ENCODE measurements around the gene TFEB. TPM values are rescaled to one million over a fixed set of nuclear protein-coding genes. Genes with fewer than 3 reads are reported as not detected.

The TFEB gene
- polyA plus RNA-seq, 4 donors, result 11.5 to 153 (median 27.1) TPM

GRCh38 chr6:41732149-41732548 lies 3.3 kb downstream of the TFEB start:
- no peaks in the 10 kb centered on the region for H3K9me3 ChIP-seq (ENCODE audit: control insufficient read depth in 2 of 2, insufficient read depth in 1 of 2, low read depth in 1 of 2, low read length in 1 of 2)
- peaks cover 0 to 53% (median 0%) of the 10 kb centered on the region in 3 donors for H3K36me3 ChIP-seq (ENCODE audit: control insufficient read depth in 3 of 3, insufficient read depth in 2 of 3, low read depth in 1 of 3, low read length in 3 of 3)
- peak overlapping the region in 1 of 3 donors; percentile 70 for H3K4me3 ChIP-seq (ENCODE audit: low read depth in 1 of 3, low read length in 3 of 3)
- FAIRE-seq (no peak), DNase-seq (no peak)
- peaks cover 0 to 77% (median 10%) of the 10 kb centered on the region in 3 donors for H3K4me1 ChIP-seq (ENCODE audit: control insufficient read depth in 3 of 3, insufficient read depth in 2 of 3, low read depth in 1 of 3, low read length in 2 of 3)
- H3K27ac ChIP-seq (ENCODE audit: low read depth in 1 of 3, low read length in 2 of 3), result peak overlapping the region in 1 of 3 donors; percentile 99
- no peaks in the 10 kb centered on the region for H3K27me3 ChIP-seq (ENCODE audit: control insufficient read depth in 3 of 3, insufficient read depth in 3 of 3, low read length in 3 of 3)

- Histone ChIP-seq H3K4me3 (ENCODE audit: low read depth in 1 of 3, low read length in 3 of 3) (peak overlapping the region in 1 of 3 donors; percentile 70), H3K27ac (ENCODE audit: low read depth in 1 of 3, low read length in 2 of 3) (peak overlapping the region in 1 of 3 donors; percentile 99), H3K27me3 (ENCODE audit: control insufficient read depth in 3 of 3, insufficient read depth in 3 of 3, low read length in 3 of 3) (no peaks in the 10 kb centered on the region), H3K4me1 (ENCODE audit: control insufficient read depth in 3 of 3, insufficient read depth in 2 of 3, low read depth in 1 of 3, low read length in 2 of 3) (peaks cover 0 to 79% (median 10%) of the 10 kb centered on the region in 3 donors), H3K9me3 (ENCODE audit: control insufficient read depth in 2 of 2, insufficient read depth in 1 of 2, low read depth in 1 of 2, low read length in 1 of 2) (no peaks in the 10 kb centered on the region), H3K36me3 (ENCODE audit: control insufficient read depth in 3 of 3, insufficient read depth in 2 of 3, low read depth in 1 of 3, low read length in 3 of 3) (peaks cover 0 to 57% (median 0%) of the 10 kb centered on the region in 3 donors)
- no peak for DNase-seq
- WGBS, 3 donors, result 85 to 93% (median 92%) methylated on average over 7 of the region's 7 CpGs
- FAIRE-seq, result no peak
Measured at GRCh38 chr6:41731561-41732086, 3.8 kb downstream of the TFEB start.

GRCh38 chr6:41730531-41731436 lies 4.6 kb downstream of the TFEB start:
- H3K36me3 ChIP-seq (ENCODE audit: control insufficient read depth in 3 of 3, insufficient read depth in 2 of 3, low read depth in 1 of 3, low read length in 3 of 3), result peaks cover 0 to 62% (median 0%) of the 10 kb centered on the region in 3 donors
- peak overlapping the region in 1 of 3 donors; percentile 99 for H3K27ac ChIP-seq (ENCODE audit: low read depth in 1 of 3, low read length in 2 of 3)
- H3K9me3 ChIP-seq (ENCODE audit: control insufficient read depth in 2 of 2, insufficient read depth in 1 of 2, low read depth in 1 of 2, low read length in 1 of 2), result no peaks in the 10 kb centered on the region
- H3K27me3 ChIP-seq (ENCODE audit: control insufficient read depth in 3 of 3, insufficient read depth in 3 of 3, low read length in 3 of 3), result no peaks in the 10 kb centered on the region
- peaks cover 0 to 80% (median 6%) of the 10 kb centered on the region in 3 donors for H3K4me1 ChIP-seq (ENCODE audit: control insufficient read depth in 3 of 3, insufficient read depth in 2 of 3, low read depth in 1 of 3, low read length in 2 of 3)
- no peak for FAIRE-seq
- no peak for DNase-seq
- H3K4me3 ChIP-seq (ENCODE audit: low read depth in 1 of 3, low read length in 3 of 3), result peak overlapping the region in 1 of 3 donors; percentile 70
- WGBS, 3 donors, result 74 to 79% (median 75%) methylated on average over 9 of the region's 9 CpGs

DNA sequence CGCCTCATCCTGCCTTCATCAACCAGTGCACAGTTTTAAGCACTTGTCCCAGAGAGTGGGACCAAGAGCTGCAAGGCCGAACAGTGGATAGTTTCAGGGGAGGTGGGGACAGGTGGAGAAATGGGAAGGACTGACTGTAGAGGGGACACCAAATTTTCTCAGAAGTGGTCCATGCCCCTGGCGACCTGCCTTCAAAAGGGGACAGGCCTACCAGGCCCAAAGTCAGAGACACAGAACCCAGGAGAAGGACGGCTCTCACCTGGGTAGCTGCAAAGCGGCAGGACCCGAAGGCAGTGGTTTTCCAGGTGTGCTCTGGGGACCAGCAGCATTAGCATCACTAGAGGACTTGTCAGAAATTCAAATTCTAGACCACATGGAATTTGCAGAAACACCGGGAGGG lies 5.8 kb downstream of the TFEB start:
- peak overlapping the region in 1 of 3 donors; percentile 95 for H3K27ac ChIP-seq (ENCODE audit: low read depth in 1 of 3, low read length in 2 of 3)
- FAIRE-seq, result no peak

DNA sequence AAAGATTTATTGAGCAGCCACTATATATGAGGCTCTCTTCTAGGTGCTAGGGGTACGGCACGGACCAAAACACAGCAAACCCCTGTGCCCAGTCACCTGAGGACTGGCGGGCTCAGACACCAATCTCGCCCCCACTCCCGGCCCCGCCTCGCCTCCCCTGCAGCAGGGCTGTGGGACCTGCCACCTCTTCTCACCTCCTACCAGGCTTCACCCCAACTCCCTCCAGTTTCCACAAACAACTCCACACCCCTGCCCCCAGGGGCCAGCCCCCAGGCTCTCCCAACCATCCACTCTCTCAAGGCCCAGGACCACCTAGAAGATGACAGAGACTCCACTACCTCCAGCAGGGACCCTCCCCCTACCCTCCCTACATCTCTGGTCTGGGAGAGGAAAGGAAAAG lies 6.5 kb downstream of the TFEB start:
- 76 to 86% (median 82%) methylated on average over 7 of the region's 7 CpGs for WGBS, 3 donors
- DNase-seq (no peak), FAIRE-seq (no peak)
- Histone ChIP-seq H3K4me3 (ENCODE audit: low read depth in 1 of 3, low read length in 3 of 3) (peak overlapping the region in 1 of 3 donors; percentile 70), H3K4me1 (ENCODE audit: control insufficient read depth in 3 of 3, insufficient read depth in 2 of 3, low read depth in 1 of 3, low read length in 2 of 3) (peaks cover 4 to 96% (median 7%) of the 10 kb centered on the region in 3 donors), H3K27ac (ENCODE audit: low read depth in 1 of 3, low read length in 2 of 3) (peak overlapping the region in 1 of 3 donors; percentile 95), H3K36me3 (ENCODE audit: control insufficient read depth in 3 of 3, insufficient read depth in 2 of 3, low read depth in 1 of 3, low read length in 3 of 3) (peaks cover 0 to 75% (median 0%) of the 10 kb centered on the region in 3 donors), H3K9me3 (ENCODE audit: control insufficient read depth in 2 of 2, insufficient read depth in 1 of 2, low read depth in 1 of 2, low read length in 1 of 2) (no peaks in the 10 kb centered on the region), H3K27me3 (ENCODE audit: control insufficient read depth in 3 of 3, insufficient read depth in 3 of 3, low read length in 3 of 3) (no peaks in the 10 kb centered on the region)

More for the DNA sequence above, 5.8 kb downstream of the TFEB start:
- WGBS, 3 donors, result 86 to 92% (median 92%) methylated on average over 7 of the region's 7 CpGs
- no peaks in the 10 kb centered on the region for H3K9me3 ChIP-seq (ENCODE audit: control insufficient read depth in 2 of 2, insufficient read depth in 1 of 2, low read depth in 1 of 2, low read length in 1 of 2)
- H3K4me3 ChIP-seq (ENCODE audit: low read depth in 1 of 3, low read length in 3 of 3), result peak overlapping the region in 1 of 3 donors; percentile 70
- no peaks in the 10 kb centered on the region for H3K27me3 ChIP-seq (ENCODE audit: control insufficient read depth in 3 of 3, insufficient read depth in 3 of 3, low read length in 3 of 3)
- H3K4me1 ChIP-seq (ENCODE audit: control insufficient read depth in 3 of 3, insufficient read depth in 2 of 3, low read depth in 1 of 3, low read length in 2 of 3), result peaks cover 4 to 89% (median 7%) of the 10 kb centered on the region in 3 donors
- no peak for DNase-seq
- peaks cover 0 to 69% (median 0%) of the 10 kb centered on the region in 3 donors for H3K36me3 ChIP-seq (ENCODE audit: control insufficient read depth in 3 of 3, insufficient read depth in 2 of 3, low read depth in 1 of 3, low read length in 3 of 3)

DNA sequence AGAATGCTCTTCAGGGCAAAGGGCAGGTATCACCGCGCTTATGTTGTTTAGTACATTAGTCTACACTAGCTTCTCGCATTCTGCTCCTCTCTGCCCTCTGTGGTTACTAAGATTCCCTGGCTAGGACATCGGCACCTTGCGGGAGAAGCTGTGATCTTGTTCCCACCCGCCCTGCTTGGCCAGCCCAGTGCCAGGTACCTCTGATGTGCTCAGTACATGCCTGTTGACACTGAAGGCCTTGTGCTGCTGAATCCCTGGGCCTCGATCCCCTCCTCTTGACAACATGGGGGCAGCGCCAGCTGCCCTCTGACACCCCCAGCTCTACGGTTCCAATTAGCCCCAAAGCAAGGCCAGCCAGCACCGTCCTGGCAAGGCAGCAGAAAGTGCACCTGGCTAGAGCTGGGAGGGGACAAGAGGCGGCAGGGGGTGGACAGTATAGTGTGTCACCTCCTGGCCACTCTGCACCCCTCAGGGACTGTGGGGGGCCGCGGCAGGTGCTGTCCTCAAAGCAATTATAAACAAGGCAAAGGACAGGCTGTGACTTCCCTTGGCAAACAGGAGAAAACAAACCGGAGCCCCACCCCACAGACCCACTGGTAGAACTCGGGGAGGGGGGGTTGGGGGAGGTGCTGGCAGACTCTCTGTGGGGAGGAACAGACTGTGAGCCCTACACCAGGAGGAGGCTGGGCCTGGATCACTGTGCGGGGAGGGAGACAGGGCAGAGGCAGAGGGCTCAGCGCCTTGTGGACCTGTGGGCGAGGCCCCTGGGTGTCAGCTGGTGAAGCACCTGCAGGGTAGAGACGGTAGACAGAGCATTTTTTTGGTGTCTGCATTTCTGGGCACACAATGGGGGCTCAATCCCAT lies 7.1 kb downstream of the TFEB start:
- DNase-seq, result peak; percentile 26 to 86
- H3K4me1 ChIP-seq (ENCODE audit: control insufficient read depth in 3 of 3, insufficient read depth in 2 of 3, low read depth in 1 of 3, low read length in 2 of 3), result peaks cover 4 to 95% (median 7%) of the 10 kb centered on the region in 3 donors
- H3K27me3 ChIP-seq (ENCODE audit: control insufficient read depth in 3 of 3, insufficient read depth in 3 of 3, low read length in 3 of 3), result no peaks in the 10 kb centered on the region
- H3K9me3 ChIP-seq (ENCODE audit: control insufficient read depth in 2 of 2, insufficient read depth in 1 of 2, low read depth in 1 of 2, low read length in 1 of 2), result no peaks in the 10 kb centered on the region
- peak overlapping the region in 1 of 3 donors; percentile 95 for H3K27ac ChIP-seq (ENCODE audit: low read depth in 1 of 3, low read length in 2 of 3)
- H3K4me3 ChIP-seq (ENCODE audit: low read depth in 1 of 3, low read length in 3 of 3), result peak overlapping the region in 1 of 3 donors; percentile 70
- H3K36me3 ChIP-seq (ENCODE audit: control insufficient read depth in 3 of 3, insufficient read depth in 2 of 3, low read depth in 1 of 3, low read length in 3 of 3), result peaks cover 0 to 77% (median 0%) of the 10 kb centered on the region in 3 donors
- no peak for FAIRE-seq
- WGBS, 3 donors, result 27 to 62% (median 45%) methylated on average over 18 to 19 of the region's 19 CpGs

- H3K36me3 ChIP-seq (ENCODE audit: control insufficient read depth in 3 of 3, insufficient read depth in 2 of 3, low read depth in 1 of 3, low read length in 3 of 3), result peaks cover 0 to 81% (median 0%) of the 10 kb centered on the region in 3 donors
- WGBS, 3 donors, result 79 to 89% (median 83%) methylated on average over 3 of the region's 3 CpGs
- peak overlapping the region in 1 of 3 donors; percentile 95 for H3K27ac ChIP-seq (ENCODE audit: low read depth in 1 of 3, low read length in 2 of 3)
- H3K9me3 ChIP-seq (ENCODE audit: control insufficient read depth in 2 of 2, insufficient read depth in 1 of 2, low read depth in 1 of 2, low read length in 1 of 2), result no peaks in the 10 kb centered on the region
- no peak overlapping the region for H3K4me3 ChIP-seq (ENCODE audit: low read depth in 1 of 3, low read length in 3 of 3)
- H3K4me1 ChIP-seq (ENCODE audit: control insufficient read depth in 3 of 3, insufficient read depth in 2 of 3, low read depth in 1 of 3, low read length in 2 of 3), result peaks cover 4 to 96% (median 7%) of the 10 kb centered on the region in 3 donors
- H3K27me3 ChIP-seq (ENCODE audit: control insufficient read depth in 3 of 3, insufficient read depth in 3 of 3, low read length in 3 of 3), result no peaks in the 10 kb centered on the region
- FAIRE-seq (no peak), DNase-seq (no peak)
Measured at GRCh38 chr6:41727705-41728072, 7.7 kb downstream of the TFEB start.

GRCh38 chr6:41726876-41727275 lies 8.5 kb downstream of the TFEB start:
- Histone ChIP-seq H3K4me1 (ENCODE audit: control insufficient read depth in 3 of 3, insufficient read depth in 2 of 3, low read depth in 1 of 3, low read length in 2 of 3) (peaks cover 4 to 95% (median 7%) of the 10 kb centered on the region in 3 donors), H3K36me3 (ENCODE audit: control insufficient read depth in 3 of 3, insufficient read depth in 2 of 3, low read depth in 1 of 3, low read length in 3 of 3) (peaks cover 0 to 85% (median 0%) of the 10 kb centered on the region in 3 donors), H3K27me3 (ENCODE audit: control insufficient read depth in 3 of 3, insufficient read depth in 3 of 3, low read length in 3 of 3) (no peaks in the 10 kb centered on the region), H3K27ac (ENCODE audit: low read depth in 1 of 3, low read length in 2 of 3) (peak overlapping the region in 1 of 3 donors; percentile 95), H3K4me3 (ENCODE audit: low read depth in 1 of 3, low read length in 3 of 3) (no peak overlapping the region), H3K9me3 (ENCODE audit: control insufficient read depth in 2 of 2, insufficient read depth in 1 of 2, low read depth in 1 of 2, low read length in 1 of 2) (no peaks in the 10 kb centered on the region)
- no peak for FAIRE-seq
- WGBS, 3 donors, result 76 to 79% (median 79%) methylated on average over 7 of the region's 7 CpGs
- DNase-seq, result no peak
